GM10266 (cell line): ENCODE data around the gene CNTN5.

ENCODE experiments used
- DNase-seq: peaks from one replicate; pipeline ENCODE4 v3.0.0; 2012; ENCODE audit errors: extremely low spot score
- CTCF ChIP-seq: IDR thresholded peaks from 2 replicates; pipeline ENCODE4 v1.5.1; 2012; ENCODE audit warnings: mild to moderate bottlenecking, low read depth; ENCODE audit not compliant: control insufficient read depth, insufficient read depth; ENCODE audit errors: missing control alignments

Gene CNTN5

GRCh38 chr11:99911116-99911515, 890.4 kb downstream of the CNTN5 start:
- no peak for TF ChIP-seq CTCF

GRCh38 chr11:99916078-99916477, 895.3 kb downstream of the CNTN5 start:
- DNase-seq = no peak
- no peak for TF ChIP-seq CTCF

More at GRCh38 chr11:99911116-99911515, 890.4 kb downstream of the CNTN5 start:
- DNase-seq = no peak

GRCh38 chr11:99918761-99919160, 898.0 kb downstream of the CNTN5 start:
- DNase-seq = no peak
- TF ChIP-seq CTCF = no peak

- no peak for TF ChIP-seq CTCF
- DNase-seq = no peak
Measured at GRCh38 chr11:99920956-99921355, 900.2 kb downstream of the CNTN5 start.

GRCh38 chr11:99925968-99926367, 905.2 kb downstream of the CNTN5 start:
- TF ChIP-seq CTCF = no peak
- no peak for DNase-seq

GRCh38 chr11:99932684-99933083, 911.9 kb downstream of the CNTN5 start:
- no peak for TF ChIP-seq CTCF
- DNase-seq = no peak

GRCh38 chr11:99934008-99934407, 913.3 kb downstream of the CNTN5 start:
- DNase-seq = no peak
- TF ChIP-seq CTCF = no peak

- TF ChIP-seq CTCF = no peak
- DNase-seq = no peak
Measured at GRCh38 chr11:99937330-99937729, 916.6 kb downstream of the CNTN5 start.
